ENCODE results near the gene ZNF692.

- no peak for TF ChIP-seq CTCF (IDR thresholded peaks at IDR 0.05; ENCODE audit: low read depth, low read length, poor library complexity, severe bottlenecking)
- TF ChIP-seq EZH2phosphoT487 (IDR thresholded peaks at IDR 0.05; ENCODE audit: borderline replicate concordance, low read length): no peak
Observed at GRCh38 chr1:248825573-248825908, 33.3 kb downstream of the ZNF692 start.

All from DOHH2 (cell line).